ENCODE results near the gene PCDH15. TPM values are rescaled to one million over a fixed set of nuclear protein-coding genes. Genes with fewer than 3 reads are reported as not detected.
A peak's percentile ranks its signal among the peaks of the same experiment; 100 is the strongest.

Gene PCDH15
- total and polyA plus RNA-seq, 9 of the 15 experiments (the other 6 are each of a cell fraction or from before 2014, with no cell fraction given): not detected

- CTCF ChIA-PET (ENCODE audit: low intra/inter-chr PET ratio): no interaction called here
- in situ Hi-C loops (cut with MboI): no loop called here
- FAIRE-seq: no peak
- no peak for ATAC-seq
- H3K79me2 ChIP-seq (ENCODE audit: control insufficient read depth, insufficient read depth, low read length): no peaks in the 10 kb centered on the region
- H3K27me3 ChIP-seq (ENCODE audit: control insufficient read depth in 2 of 2, insufficient read depth in 2 of 2, low read length in 2 of 2): no peaks in the 10 kb centered on the region
- peaks cover under 1% of the 10 kb centered on the region for H3K9me3 ChIP-seq (replicated peaks; ENCODE audit: control insufficient read depth, insufficient read depth, low read depth, low read length)
- BruUV-seq (replicated peaks): no TSS peak
- H3K4me3 ChIP-seq: no peak overlapping the region
- H4K20me1 ChIP-seq (replicated peaks; ENCODE audit: control insufficient read depth, insufficient read depth, low read length): no peaks in the 10 kb centered on the region
- H2AFZ ChIP-seq (ENCODE audit: low read depth, low read length): no peak overlapping the region
- TF ChIP-seq BRD4 (IDR thresholded peaks at IDR 0.05): no peak
- TF ChIP-seq NR3C1 (CRISPR knock-in tag; IDR thresholded peaks at IDR 0.05): no peak
- TF ChIP-seq ZNF277 (CRISPR knock-in tag; IDR thresholded peaks at IDR 0.05; ENCODE audit: borderline replicate concordance): no peak
- TF ChIP-seq NFE2 (IDR thresholded peaks at IDR 0.05; ENCODE audit: low read depth): no peak
- TF ChIP-seq BHLHE40 (IDR thresholded peaks at IDR 0.05; ENCODE audit: low read length): no peak
- TF ChIP-seq MAFG (tag; conservative IDR thresholded peaks at IDR 0.05): 0 out of 2 replicates have a peak, but pooled peaks have one; percentile 24
- TF ChIP-seq TCF7 (IDR thresholded peaks at IDR 0.05; ENCODE audit: borderline replicate concordance): no peak
- no peak for TF ChIP-seq PHB2 (IDR thresholded peaks at IDR 0.05; ENCODE audit: low read depth)
- peak; percentile 72 for TF ChIP-seq MAFK (IDR thresholded peaks at IDR 0.05; ENCODE audit: low read length)
- no peak for TF ChIP-seq ZNF395 (CRISPR knock-in tag; IDR thresholded peaks at IDR 0.05)
- TF ChIP-seq HDAC3 (IDR thresholded peaks at IDR 0.05; ENCODE audit: borderline replicate concordance, partially characterized antibody): no peak
- TF ChIP-seq ZNF778 (CRISPR knock-in tag; IDR thresholded peaks at IDR 0.05): no peak
- TF ChIP-seq ZNF311 (CRISPR knock-in tag; IDR thresholded peaks at IDR 0.05): no peak
- peak; percentile 38; the same call in 1 of the 2 replicates for TF ChIP-seq ZNF316 (IDR thresholded peaks at IDR 0.05)
- TF ChIP-seq CC2D1A (IDR thresholded peaks at IDR 0.05): no peak
- TF ChIP-seq ZNF347 (CRISPR knock-in tag; IDR thresholded peaks at IDR 0.05; ENCODE audit: low read depth): no peak
- TF ChIP-seq MAFF (IDR thresholded peaks at IDR 0.05; ENCODE audit: low read length): peak; percentile 49
- no peak for TF ChIP-seq NFIC (IDR thresholded peaks at IDR 0.05)
- intact Hi-C loops (cut with micrococcal nuclease): no loop called here
- no peaks in the 10 kb centered on the region for H3K36me3 ChIP-seq (ENCODE audit: control insufficient read depth, insufficient read depth, low read length)
- no peaks in the 10 kb centered on the region for H3K9me1 ChIP-seq (ENCODE audit: control insufficient read depth, insufficient read depth, low read length)
- no peak overlapping the region for H3K4me2 ChIP-seq (ENCODE audit: insufficient read depth, low read length)
- no peak for DNase-seq (ENCODE audit: extremely low read depth in 1 of 4, low spot score in 3 of 4)
- WGBS (ENCODE audit: insufficient coverage, low coverage, missing lambda C conversion rate): 4% methylated on average over 5 of the region's 5 CpGs
- no peak overlapping the region for H3K9ac ChIP-seq (ENCODE audit: insufficient read depth in 1 of 2, low read depth in 2 of 2, low read length in 2 of 2)
- H3K4me1 ChIP-seq (replicated peaks in 1 of 2; ENCODE audit: control insufficient read depth in 2 of 2, insufficient read depth in 2 of 2, low read length in 2 of 2): no peaks in the 10 kb centered on the region
- H3K27ac ChIP-seq (ENCODE audit: extremely low read depth, low read depth, low read length): no peak overlapping the region
- POLR2A ChIA-PET: no interaction called here
Observed at GRCh38 chr10:54837479-54837878, 36.4 kb upstream of the PCDH15 start.

All from K562 (cell line).